ENCODE measurements around the gene PDE1C.
"Not testable (repeated sequence)": the region's sequence is repeated elsewhere in the genome, so short reads cannot be mapped to it uniquely, and the experiment has no call there.

The PDE1C gene

DNA sequence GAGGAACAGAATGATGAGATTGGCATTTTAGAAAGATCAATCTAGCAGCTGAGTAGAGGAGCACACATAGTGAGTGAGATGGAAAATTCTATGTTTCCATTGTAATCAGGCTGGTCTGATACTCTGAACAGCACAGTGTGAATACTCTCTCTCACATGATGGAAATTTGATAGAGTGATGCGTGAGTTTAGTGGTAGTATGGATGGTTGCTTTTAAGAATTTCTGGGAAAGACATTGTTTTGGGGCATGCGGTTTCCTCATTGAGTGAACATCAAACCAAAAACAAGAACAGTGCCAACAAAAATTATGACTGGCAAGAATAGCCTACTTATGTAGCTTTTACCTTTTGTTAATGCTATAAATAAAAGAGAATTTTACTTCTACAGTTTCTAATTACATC, 183.2 kb downstream of the PDE1C start:
- DNase-seq, result no peak

DNA sequence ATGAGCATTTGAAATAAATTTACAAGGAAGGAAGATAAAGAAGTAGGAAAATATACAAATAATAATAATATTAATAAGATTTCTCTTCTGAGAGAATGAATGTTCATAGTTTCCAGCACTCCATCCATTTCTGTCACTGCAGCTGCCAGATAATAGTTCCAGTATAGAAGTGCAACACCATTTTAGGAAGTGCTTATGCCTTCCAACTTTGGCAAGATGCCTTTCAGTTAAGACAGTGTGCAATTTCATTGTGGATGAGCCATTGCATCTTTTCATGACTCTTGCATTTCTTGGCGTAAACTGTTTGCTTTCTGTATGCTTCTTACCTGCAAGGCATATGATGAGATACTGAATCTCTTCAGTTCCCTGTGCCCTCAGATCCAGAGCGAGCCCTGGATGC, 185.0 kb downstream of the PDE1C start:
- DNase-seq, result no peak

DNA sequence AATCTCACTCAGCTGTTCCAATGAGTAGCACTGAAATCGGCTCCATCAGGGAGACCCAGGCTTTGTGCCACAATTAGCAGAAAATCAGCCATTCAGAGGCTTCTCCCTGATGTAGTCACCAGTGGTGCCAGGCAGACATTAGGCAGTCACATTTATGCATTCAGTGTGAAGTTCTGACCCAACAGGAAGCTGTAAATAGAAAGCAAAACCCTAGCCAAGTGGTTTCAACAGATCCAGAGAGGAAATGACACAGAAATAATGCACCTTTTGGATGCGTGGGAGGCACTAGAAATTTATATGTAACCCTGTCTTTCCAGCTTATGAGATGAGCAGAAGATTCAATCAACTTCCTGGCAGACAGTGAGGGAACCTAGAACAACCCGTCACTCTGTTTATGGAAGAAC, 186.4 kb downstream of the PDE1C start:
- DNase-seq, result no peak

DNA sequence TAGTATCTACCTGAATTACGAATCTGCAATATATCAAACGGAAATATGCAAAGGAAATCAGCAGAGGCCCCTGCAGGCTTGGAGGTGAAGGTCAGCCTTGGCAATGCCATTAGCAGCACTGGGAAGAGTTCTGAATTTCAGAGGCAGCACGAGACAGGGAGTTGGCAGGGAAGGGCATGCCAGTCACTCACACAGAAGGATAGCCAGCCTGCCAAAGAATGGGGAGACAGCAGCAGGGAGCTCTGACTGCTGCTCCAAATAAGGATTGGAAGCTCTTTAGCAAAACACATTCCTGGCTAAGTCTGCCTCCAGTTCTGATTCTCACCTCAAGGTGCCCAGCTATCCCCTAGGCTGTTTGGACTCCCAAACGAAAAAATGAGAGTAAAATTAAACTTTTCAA, 188.0 kb downstream of the PDE1C start:
- no peak for DNase-seq

DNA sequence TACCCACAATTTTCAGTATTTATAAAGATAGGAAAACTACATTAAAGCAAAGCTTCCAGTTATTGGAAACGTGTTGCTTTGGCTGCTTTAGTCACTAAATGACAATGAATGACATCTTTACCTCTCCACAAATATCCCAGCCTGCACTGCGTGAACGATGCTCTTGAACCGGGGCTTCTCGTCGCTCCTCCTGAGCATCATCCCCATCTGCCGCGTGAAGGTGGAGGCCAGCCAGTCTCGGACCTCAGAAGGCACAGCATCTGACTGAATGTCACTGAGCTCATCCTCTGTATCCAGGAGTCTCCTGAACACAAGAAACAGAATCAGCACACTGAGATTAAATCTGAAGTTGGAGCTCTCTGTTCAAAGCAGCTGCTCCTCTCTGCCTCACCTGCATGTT, 191.3 kb downstream of the PDE1C start:
- DNase-seq, result no peak

DNA sequence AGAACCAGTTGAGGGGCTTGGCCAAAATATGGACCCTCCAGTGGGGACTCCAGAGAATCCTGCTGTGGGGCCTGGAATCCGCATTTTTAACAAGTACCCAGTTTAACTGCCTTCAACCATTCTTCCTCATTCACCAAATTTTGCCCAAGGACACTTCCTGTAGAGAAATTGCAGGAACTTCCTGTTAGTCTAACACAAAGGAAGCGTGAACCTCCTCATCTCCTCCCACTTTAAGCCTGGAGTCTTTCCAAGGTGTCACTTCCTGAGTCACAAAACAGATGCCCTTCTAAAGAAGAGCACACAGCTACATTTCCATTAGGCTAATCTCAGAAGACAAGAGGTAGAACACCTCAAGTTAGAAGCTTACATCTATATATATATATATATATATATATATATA, 194.8 kb downstream of the PDE1C start:
- no peak for DNase-seq

DNA sequence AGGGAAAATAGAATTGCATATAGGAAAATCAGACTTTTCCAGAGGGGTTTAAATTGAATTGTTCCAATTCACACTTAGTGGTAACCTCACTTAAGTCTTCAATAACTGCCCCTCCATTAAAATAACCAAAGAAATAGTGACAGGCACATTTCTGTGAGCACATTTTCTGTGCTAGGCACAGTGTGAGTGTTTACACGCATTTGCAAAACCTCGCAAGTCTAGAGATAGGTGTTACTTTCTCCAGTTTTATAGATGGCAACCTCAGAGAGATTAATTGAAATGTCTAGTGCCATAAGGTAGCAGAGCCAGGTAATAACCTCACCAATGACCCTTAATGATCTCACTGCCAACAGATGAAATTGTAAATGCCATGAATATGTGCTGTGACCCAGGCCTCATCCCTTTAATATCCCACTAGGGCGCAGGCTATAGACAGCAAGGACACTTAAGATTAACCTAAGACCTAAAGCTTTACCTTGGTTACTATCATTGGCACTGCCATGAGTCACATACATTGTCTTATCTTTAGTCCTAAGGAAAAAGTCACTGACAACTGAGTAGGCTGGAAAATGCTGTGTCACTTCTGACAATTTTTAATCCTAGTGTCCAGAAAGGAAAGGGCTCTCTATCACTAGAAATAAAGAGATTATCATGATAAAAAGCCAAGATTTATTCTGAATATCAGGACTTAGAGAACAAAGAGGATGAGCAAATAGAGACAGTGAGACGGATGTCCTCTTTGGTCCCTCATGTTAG, 195.4 kb downstream of the PDE1C start:
- DNase-seq, result no peak

DNA sequence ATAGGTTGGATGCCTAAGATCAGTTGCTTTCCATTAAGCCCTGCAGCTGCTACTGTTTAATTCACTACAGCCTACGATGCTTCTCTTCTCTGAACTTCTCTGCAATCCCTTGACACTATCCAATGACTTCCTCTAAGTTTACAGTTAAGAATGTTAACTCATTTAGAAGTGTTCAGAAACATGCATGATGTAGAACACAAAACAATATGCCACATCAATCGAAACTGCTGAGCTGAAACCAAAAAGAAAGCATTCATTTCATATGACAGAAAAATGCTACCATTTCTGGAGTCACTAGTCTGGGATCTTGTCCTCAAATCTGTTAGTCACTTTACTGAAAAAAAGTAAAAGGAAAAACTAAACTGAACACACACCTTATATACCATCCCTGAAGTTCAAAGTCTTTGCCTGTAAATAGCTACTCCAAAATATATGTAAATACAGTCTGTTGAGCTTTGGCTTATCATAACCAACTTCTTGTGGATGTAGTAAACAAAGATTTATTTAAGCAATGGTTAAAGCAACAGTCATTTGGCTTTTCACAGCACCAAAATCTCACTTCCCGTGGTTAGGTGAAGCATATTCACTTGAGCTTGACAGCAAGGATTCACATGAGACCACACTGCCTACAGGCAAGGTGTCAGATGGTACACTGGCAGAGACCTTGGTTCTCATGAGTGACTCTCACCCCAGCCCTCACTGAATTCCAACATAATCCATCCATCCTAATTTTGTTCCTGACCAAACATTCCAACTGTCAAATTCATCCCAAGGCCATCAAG, 196.2 kb downstream of the PDE1C start:
- DNase-seq, result no peak

DNA sequence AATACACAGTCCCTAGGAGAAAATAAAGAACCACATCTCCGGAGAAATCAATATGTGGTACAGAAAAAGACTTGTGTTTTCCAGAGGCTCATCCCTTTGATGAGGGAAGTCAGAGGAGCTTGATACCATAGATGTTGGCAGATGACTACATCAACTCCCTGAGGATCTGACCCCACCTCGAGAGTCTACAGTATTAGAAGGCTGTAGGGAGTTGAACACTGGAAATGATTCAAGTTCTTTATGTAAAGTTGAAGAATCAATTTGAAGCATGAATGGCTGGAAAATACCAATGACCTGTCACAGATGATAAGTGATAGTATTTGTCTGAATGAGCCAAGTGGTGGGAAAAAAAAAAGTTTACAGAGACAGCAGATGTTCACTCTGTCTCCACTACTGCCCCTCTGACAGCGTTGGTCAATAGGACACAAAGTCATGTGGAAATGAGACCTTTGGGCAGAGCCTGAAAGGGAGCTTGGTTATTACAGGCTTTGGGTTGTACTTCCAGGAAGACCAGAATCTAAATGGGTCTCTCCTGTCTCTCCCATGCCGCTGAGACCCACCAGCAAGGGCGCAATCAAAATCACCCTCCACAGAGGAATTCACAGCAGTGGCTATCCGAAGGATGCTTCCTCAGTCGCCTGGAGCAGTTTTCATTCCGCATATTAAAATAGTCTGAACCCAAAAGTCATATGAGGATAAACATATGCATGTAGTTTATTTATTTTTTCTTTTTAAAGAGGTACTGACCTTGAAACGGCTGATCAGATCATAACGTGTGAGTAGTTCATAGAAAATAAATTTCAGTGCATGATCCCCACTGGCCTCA, 197.4 kb downstream of the PDE1C start:
- no peak for DNase-seq

DNA sequence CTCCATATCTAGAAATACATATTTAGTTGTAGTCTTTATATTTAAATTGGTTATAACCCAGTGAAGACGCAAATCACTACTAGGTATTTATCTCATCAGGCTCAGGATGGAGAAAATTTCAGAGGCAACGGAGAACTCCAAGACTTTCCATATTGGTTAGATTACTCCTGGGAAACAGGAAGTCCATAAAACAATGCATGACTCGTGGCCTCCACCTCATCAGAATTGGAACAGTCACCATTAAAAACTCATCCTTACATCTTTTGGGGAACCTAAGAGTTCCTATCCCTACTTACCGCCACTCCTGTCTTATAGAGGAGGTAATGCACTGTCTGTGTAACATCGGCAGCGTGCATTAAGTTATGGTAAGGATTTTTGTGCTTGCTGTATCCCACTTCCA, 205.6 kb downstream of the PDE1C start:
- DNase-seq, result no peak

DNA sequence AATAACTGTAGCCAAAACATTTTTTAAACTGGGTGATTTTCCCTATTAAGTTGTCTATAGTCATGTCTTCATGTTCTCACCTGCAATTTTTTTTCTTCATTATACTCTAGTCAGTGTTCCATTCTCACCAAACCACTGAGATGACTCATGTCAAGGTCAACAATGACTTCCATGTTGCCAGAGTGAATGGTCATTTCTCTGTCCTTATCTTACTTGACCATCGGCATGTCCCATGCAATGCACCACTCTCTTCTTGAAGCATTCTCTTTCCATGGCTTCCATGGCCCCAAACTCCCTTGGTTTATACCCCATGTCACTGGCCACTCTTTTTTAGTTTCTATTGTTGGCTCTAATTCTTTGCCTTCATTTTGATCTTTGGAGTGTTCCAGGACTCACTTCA, 209.3 kb downstream of the PDE1C start:
- DNase-seq, result no peak

DNA sequence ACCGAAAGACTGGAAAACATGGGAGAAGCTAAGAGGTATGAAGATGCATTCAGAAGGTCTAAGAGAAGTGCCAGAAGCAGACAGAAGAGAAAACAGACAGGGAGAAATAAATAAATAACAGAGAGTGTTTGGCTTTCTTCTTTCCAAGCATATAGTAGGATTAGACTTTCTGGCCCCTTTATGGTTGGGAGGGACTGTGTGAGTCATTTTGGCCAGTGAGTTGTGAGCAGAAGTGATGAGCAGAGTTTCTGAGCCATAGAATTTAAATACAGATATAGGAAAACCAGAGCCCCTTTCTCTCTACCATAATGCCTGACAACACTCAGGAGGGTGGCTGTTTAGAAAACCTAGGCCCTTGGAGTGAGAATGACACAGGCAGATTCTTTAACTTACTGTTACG, 212.2 kb downstream of the PDE1C start:
- DNase-seq, result no peak

DNA sequence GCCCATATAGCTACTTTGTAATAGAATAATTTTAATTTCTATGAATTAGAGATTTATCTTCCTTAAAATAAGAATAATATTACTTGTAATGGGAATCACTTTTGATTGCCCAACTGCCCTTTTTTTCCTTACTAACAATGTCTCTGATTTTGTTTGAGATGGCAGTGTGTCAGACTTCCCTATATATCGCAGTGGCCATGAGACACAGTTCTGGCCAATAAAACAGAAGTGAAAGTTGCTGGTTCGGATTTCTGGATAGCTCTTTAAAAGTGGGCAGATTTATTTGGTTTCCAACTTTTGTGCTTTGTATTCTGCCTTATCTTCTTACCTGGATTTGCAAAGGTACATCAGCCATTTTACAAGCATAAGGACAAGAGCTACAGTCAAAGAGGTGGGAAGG, 213.0 kb downstream of the PDE1C start:
- no peak for DNase-seq

DNA sequence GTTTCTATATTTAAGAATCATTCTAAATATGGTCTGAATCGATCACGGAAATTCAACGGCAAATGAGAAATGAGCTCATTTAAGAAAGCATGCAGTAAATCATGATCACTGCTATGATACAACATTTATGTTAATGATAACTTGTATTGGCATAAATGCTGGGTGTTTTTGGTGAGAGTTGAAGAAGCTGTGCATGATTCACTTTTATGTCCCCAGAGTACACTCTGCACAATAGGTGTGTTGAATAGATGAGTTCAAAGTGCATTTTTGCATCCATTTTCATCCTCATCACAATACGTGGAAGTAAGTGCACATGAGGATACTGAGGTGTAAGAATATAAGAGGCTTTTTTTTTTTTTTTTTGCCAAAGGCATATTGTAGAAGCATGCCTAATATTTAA, 213.9 kb downstream of the PDE1C start:
- no peak for DNase-seq

DNA sequence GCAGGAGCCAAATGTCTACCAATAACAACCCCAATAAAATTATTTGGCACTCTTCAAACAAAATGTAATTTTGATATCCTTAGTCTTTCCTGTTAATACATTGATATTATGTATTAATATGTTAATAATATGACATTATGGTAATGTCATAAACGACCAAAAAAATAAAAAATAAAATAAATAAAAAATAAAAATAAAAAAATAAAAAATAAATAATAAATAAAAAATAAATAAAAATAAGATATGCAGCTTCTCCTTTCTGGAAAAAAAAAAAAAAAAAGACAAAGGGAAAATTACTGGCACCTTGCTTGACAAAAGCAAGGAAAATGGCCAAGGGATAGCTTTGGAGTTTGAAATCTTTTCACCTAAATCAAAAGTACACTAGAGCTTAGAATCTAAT, 214.7 kb downstream of the PDE1C start:
- DNase-seq, result no peak

DNA sequence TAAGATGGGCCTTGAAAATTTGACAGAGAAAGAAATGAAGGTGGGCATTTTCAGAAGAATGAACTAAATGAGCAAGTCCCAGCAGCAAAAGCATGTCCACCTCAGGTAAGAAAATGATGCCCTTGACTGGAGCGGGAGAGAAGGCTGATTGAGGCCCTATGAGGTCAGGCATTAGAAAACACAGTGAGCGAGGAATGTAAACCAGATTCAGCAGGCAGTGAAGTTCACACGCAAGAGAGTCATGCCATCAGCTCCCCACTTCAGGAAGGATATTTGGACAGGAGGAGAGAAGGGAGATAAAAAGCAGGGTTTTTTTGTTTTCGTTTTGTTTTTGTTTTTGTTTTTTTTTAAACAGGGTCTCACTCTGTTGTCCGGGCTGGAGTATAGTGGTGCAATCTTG, 216.8 kb downstream of the PDE1C start:
- DNase-seq, result no peak

DNA sequence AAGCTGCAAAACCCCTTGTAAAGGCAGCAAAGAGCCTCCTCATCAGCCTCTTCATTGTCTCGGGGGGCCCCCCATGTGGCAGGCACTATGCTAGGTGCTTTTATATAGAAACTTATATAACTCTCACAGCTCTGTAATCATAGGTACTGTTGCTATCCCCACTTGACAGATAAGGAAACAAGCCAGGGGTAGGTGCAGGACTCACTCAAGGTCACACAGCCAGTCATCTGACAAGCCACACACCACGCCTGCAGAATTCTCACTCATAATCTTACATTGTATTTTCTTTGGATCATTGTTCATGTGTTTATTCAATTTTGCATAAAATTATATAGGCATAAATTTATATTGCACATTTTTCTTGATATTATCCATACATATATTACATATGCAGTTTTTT, 217.7 kb downstream of the PDE1C start:
- no peak for DNase-seq

DNA sequence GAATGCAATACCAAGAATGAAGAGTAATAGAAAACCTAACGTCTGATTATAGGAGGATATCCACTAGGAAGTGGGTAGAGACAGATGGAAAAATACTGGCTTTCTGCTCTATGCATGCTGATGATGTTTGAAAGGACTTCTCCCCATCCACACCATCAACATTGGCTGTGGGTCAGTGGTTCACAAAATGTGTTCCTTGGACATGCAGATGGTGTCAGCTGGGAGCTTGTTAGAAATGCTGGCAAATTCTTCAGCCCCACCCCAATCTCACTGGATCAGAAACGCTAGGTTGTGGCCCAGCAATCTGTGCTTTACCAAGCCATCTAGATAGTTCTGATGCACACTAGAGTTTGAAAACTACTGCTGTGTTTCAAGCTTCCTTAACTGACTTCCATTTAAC, 219.1 kb downstream of the PDE1C start:
- DNase-seq, result no peak

DNA sequence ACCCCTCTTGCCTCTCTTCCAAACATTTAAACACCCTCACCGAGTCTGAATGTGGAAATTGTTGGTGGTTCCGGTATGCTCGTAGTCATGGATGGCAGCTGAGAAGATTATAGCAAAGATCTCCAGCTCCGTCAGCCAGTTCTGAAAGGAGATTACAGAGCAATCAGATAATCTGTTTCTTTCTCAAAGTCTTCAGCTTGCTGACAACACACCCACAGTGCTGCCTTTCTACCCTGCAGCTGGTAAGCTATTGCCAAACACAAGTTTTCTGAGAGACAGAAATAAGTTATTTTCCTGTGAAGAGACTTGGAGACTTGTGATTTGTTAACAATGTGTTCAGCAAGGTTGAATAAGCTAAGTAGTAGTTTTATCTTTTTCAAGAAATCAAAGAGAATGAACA, 219.6 kb downstream of the PDE1C start:
- DNase-seq, result no peak

DNA sequence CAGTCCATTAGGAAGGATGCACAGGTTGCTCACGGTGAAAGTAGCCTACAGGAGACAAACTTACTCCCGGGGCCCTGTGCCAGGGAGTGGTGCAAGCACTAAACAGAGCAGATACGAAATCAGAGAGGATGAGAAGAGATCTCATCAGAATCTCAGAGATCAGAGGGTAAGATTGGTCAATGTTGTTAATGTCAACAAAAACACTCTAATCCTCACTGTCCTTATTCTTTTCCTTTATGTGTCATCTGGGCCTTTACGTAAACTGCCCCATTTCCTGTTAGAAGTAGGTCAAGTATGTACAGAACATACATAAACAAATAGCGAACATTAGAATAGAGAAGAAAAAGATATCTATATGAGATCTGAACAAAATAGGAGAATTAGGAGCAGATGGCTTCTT, 220.1 kb downstream of the PDE1C start:
- no peak for DNase-seq

DNA sequence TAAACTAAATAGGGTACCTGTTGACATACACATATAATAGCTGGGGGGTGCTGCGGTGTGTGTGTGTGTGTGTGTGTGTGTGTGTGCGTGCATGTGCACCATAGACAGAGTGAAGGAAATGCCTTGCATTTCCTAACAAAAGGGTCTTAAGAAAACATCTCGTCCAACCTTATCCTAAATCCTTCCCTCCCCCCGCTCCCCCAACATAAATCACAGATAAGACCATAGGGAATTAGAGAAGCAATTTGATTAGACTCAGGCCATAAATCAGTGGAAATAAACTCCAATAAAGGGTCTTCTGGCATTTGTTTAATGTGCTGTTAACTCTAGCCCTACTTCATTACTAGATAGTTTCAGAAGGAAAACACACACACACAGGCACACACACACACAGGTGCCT, 234.7 kb downstream of the PDE1C start:
- no peak for DNase-seq

DNA sequence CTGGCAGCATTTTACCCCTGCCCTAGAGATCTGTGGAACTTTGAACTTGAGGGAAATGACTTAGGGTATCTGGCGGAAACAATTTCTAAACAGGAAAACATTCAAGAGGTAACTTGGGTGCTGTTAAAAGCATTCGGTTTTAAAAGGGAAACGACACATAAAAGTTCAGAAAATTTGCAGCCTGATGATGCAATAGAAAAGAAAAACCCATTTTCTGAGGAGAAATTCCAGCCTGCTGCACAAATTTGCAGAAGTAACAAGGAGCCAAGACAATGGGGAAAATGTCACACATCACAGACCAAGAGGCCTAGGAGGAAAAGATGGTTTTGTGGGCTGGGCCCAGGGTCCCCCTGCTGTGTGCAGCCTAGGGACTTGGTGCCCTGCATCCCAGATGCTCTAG, 236.6 kb downstream of the PDE1C start:
- DNase-seq, result not testable (repeated sequence)

DNA sequence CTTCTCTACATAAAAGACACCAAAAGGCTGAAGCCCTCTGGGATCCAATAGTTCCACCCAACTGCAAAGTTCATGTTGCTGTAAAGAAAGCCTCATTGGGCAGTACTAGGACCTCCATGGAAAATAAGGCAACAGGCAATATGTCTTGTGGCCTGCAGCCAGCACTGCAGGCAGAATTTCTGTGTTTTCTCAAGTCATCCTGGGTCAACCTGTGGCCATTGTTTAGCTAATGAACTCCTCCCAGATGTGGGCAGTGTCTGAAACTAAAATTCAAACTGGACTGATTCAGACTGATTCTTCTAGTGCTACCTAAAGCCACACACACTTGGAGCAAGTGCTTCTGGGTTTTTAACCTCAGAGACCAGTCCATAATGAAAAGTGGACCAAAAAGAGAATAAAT, 241.7 kb downstream of the PDE1C start:
- DNase-seq, result no peak

DNA sequence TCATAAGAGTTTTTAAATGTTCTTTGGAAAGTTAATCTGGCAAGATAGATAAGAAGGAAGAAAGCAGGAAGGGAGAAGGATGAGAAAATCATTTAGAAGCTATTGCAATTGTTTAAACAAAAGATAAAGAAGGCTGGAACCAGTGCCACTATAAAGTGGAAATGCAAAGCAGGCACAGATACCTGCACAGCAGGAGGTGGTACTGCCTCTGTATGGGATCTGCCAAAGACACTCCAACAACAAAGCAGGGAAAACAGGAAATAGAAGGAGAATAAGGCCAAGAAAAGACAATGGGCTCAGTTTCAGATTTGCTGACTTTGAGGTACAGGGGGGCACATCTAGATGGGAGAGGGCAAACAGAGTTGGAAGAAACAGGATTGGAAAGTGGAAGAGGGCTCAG, 244.6 kb downstream of the PDE1C start:
- DNase-seq, result no peak
